HG03520 (cell line): ENCODE measurements around the gene ATP6V1B1.
"Not testable (repeated sequence)": the region's sequence is repeated elsewhere in the genome, so short reads cannot be mapped to it uniquely, and the experiment has no call there.

Experiments
- ATAC-seq: cut with Tn5 transposase; IDR thresholded peaks from one replicate; pipeline ENCODE4 v1.9.1; 2021; ENCODE audit warnings: mild to moderate bottlenecking, moderate library complexity; ENCODE audit not compliant: unreplicated experiment

The ATP6V1B1 gene

GRCh38 chr2:71005271-71006202, 69.8 kb downstream of the ATP6V1B1 start:
- ATAC-seq, result no peak

- no peak for ATAC-seq
These were observed 70.6 kb downstream of the ATP6V1B1 start for GRCh38 chr2:71006323-71006722.

DNA sequence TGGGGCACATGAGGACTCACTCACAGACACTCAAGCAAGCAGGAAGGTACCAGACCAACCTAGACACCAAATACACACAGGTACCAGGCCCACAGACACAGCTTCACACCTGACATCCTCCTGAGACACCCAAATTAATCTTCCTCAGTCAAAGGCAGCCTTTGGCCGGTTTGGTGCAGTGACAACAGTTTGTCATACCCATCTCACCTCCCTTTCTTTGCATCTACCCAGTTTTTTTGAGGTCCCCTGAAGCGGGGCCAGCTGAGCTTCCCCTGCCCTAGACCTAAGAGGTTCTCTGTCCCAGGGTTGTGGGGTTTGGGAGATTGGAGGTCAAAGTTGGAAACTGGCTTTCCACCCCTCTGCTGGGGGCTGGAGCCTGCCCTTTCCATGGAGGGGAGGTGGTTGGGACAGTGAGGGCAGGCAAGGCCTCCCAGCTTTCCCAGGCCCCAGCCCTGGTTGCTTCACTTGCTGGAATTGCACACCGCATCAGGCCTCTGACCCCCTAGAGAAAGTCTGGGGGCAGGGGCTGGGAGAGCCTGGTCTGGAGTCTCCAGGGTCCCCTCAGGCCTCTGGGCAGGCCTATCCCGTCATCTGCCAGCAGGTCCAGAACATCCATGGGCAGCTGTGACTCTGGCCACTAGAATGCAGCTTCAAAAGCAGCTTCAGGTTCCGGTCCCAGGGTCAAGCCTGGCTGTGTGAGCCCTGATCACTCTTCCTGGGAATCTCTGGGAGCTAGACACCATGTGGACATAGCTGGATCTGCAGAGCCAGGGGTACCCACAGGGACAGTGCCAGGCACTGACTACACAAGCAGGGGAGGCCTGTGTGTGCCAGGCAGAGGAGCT, 71.5 kb downstream of the ATP6V1B1 start:
- no peak for ATAC-seq

DNA sequence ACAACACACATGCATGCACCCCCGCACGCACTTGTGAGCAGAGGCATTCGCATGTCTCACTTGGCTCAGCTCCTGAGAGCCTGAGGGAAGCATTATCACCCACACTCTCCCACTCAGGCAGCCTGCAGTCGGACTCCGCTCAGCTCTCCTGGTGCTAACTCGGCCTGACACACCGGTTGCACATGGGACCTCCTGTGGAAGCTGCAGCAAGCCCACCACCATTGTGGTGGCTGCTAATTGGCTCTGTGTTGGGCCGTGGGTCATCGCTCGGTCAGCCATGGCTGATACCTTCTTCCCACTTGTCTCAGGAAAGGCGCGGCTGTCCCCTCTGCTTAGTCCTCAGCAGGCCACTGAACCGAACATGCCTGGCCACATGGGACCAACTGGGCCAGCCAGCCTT, 72.6 kb downstream of the ATP6V1B1 start:
- ATAC-seq, result no peak

- not testable (repeated sequence) for ATAC-seq
These were observed 76.1 kb downstream of the ATP6V1B1 start for GRCh38 chr2:71011786-71012185.
